ENCODE data around the gene CUX1. TPM values are rescaled to one million over a fixed set of nuclear protein-coding genes. Genes with fewer than 3 reads are reported as not detected.

The CUX1 gene
- total RNA-seq, 4 donors from 2014 or later = 52.5 to 93.6 (median 63.7) TPM

GRCh38 chr7:101937717-101938514 is 120.5 kb downstream of the CUX1 start:
- 94% methylated on average over 11 of the region's 11 CpGs for WGBS
- Histone ChIP-seq H3K4me3 (no peak overlapping the region), H3K27me3 (no peaks in the 10 kb centered on the region), H3K27ac (no peak overlapping the region), H3K36me3 (no peaks in the 10 kb centered on the region), H3K9me3 (no peaks in the 10 kb centered on the region), H3K4me1 (peaks cover 40% of the 10 kb centered on the region)
- TF ChIP-seq POLR2A (IDR thresholded peaks at IDR 0.05) = no peak
- TF ChIP-seq EP300 (IDR thresholded peaks at IDR 0.05) = no peak
- TF ChIP-seq, protein P1, sequence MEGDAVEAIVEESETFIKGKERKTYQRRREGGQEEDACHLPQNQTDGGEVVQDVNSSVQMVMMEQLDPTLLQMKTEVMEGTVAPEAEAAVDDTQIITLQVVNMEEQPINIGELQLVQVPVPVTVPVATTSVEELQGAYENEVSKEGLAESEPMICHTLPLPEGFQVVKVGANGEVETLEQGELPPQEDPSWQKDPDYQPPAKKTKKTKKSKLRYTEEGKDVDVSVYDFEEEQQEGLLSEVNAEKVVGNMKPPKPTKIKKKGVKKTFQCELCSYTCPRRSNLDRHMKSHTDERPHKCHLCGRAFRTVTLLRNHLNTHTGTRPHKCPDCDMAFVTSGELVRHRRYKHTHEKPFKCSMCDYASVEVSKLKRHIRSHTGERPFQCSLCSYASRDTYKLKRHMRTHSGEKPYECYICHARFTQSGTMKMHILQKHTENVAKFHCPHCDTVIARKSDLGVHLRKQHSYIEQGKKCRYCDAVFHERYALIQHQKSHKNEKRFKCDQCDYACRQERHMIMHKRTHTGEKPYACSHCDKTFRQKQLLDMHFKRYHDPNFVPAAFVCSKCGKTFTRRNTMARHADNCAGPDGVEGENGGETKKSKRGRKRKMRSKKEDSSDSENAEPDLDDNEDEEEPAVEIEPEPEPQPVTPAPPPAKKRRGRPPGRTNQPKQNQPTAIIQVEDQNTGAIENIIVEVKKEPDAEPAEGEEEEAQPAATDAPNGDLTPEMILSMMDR (IDR thresholded peaks at IDR 0.05) = no peak
- no peak for TF ChIP-seq POLR2AphosphoS5 (IDR thresholded peaks at IDR 0.05)
- no peak for DNase-seq (ENCODE audit: low spot score in 2 of 2)

DNA sequence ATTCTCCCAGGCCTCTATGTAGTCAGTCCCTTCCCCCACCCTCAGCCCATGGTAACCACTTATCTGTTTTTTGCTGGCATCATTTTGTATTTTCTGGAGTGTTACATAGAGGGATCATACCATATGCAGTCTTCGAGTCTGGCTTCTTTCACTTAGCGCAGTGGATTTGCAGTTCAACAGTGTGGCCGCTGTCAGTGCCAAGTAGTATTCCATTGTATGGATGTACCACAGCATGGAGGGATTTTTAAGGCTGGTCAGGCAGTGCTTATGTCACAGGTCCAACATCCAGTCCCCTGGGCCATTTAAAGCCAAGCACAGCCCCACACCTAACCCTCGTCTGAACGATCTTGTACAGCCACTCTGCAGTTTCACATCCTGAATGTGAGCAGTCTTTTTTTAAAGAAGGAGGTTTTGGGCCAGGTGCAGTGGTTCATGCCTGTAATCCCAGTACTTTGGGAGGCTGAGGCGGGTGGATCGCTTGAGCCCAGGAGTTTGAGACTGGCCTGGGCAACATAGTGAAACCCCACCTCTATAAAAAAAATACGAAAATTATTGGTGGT is 121.8 kb downstream of the CUX1 start:
- TF ChIP-seq POLR2AphosphoS5 (IDR thresholded peaks at IDR 0.05) = no peak
- no peak for TF ChIP-seq EP300 (IDR thresholded peaks at IDR 0.05)
- TF ChIP-seq, protein P1 (IDR thresholded peaks at IDR 0.05) = no peak
- no peak for TF ChIP-seq POLR2A (IDR thresholded peaks at IDR 0.05)
- DNase-seq (ENCODE audit: low spot score in 2 of 2) = no peak
- H3K9me3 ChIP-seq = no peaks in the 10 kb centered on the region
- no peak overlapping the region for H3K4me3 ChIP-seq
- no peaks in the 10 kb centered on the region for H3K27me3 ChIP-seq
- no peak overlapping the region for H3K27ac ChIP-seq
- WGBS = 98% methylated on average over 8 of the region's 8 CpGs
- H3K4me1 ChIP-seq = peaks cover 40% of the 10 kb centered on the region
- H3K36me3 ChIP-seq = no peaks in the 10 kb centered on the region

- Histone ChIP-seq H3K27me3 (no peaks in the 10 kb centered on the region), H3K27ac (no peak overlapping the region), H3K4me1 (peaks cover 40% of the 10 kb centered on the region), H3K9me3 (no peaks in the 10 kb centered on the region), H3K4me3 (no peak overlapping the region), H3K36me3 (no peaks in the 10 kb centered on the region)
- no peak for TF ChIP-seq EP300 (IDR thresholded peaks at IDR 0.05)
- TF ChIP-seq, protein P1 (IDR thresholded peaks at IDR 0.05) = no peak
- TF ChIP-seq POLR2AphosphoS5 (IDR thresholded peaks at IDR 0.05) = no peak
- TF ChIP-seq POLR2A (IDR thresholded peaks at IDR 0.05) = no peak
- WGBS = 89% methylated on average over 10 of the region's 10 CpGs
- DNase-seq (ENCODE audit: low spot score in 2 of 2) = no peak
These were observed 122.7 kb downstream of the CUX1 start for GRCh38 chr7:101940151-101940550.

GRCh38 chr7:101940830-101941229 is 123.4 kb downstream of the CUX1 start:
- no peaks in the 10 kb centered on the region for H3K36me3 ChIP-seq
- H3K27me3 ChIP-seq = no peaks in the 10 kb centered on the region
- no peak overlapping the region for H3K4me3 ChIP-seq
- DNase-seq (ENCODE audit: low spot score in 2 of 2) = no peak
- TF ChIP-seq POLR2AphosphoS5 (IDR thresholded peaks at IDR 0.05) (no peak), EP300 (IDR thresholded peaks at IDR 0.05) (no peak), POLR2A (IDR thresholded peaks at IDR 0.05) (no peak)
- TF ChIP-seq, protein P1 (IDR thresholded peaks at IDR 0.05) = no peak
- WGBS = 72% methylated on average over 5 of the region's 9 CpGs
- no peak overlapping the region for H3K27ac ChIP-seq
- H3K4me1 ChIP-seq = peaks cover 34% of the 10 kb centered on the region
- no peaks in the 10 kb centered on the region for H3K9me3 ChIP-seq

Data from suprapubic skin (tissue), 4 donors.